Stimulated activated CD8-positive, alpha-beta memory T cell treated with anti-CD3 and anti-CD28 coated beads, Interleukin-12 subunit alpha, Interleukin-12 subunit beta, amount 100 ng/mL, for 24 hours (primary cell): ENCODE data around the gene ZFAND5.

Experiments used
- DNase-seq: peaks from one replicate; pipeline ENCODE4 v3.0.0-alpha.2; 2020; ENCODE audit errors: extremely low read depth

Gene ZFAND5

DNA sequence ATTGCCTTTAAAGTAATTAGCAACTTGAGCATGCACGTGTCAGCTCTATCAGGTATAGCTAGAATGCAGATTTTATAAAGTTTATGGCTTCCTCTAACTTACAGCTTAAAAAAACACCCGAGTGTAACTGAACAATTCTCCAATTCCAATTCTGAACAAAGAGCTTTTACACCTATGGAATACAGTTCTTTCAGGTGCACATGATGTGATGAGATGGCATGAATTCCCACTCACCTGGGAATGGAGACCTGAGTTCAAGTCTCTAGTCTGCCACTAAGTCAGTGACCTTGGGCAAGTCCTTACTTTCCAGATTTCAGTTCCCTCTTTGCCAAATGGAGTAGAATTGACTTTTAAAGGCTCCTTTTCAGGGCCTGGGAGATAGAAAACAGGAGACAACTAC lies 1.8 kb downstream of the ZFAND5 start:
- DNase-seq = no peak

DNA sequence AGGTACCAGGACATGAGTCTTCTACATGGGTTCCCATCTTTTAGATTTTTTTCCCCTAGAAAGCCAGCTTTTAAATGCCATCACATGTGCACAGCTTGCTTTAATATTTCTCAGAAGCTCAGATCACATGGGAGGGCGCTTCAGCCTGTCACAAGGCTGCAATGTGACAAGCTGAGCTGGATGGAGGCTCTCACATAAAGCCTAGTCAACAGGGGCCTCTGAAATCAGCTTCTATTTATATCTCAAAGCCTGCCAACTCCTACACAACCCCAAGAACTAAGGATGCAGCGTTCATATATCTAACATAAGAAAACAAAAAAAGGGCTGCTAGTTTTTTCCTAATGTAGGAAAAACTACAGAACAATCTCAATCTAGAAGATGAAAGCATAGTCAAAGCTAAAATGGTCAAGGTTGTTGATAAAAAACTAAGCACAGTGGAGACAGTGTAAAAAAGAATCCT lies 2.3 kb downstream of the ZFAND5 start:
- DNase-seq = no peak

DNA sequence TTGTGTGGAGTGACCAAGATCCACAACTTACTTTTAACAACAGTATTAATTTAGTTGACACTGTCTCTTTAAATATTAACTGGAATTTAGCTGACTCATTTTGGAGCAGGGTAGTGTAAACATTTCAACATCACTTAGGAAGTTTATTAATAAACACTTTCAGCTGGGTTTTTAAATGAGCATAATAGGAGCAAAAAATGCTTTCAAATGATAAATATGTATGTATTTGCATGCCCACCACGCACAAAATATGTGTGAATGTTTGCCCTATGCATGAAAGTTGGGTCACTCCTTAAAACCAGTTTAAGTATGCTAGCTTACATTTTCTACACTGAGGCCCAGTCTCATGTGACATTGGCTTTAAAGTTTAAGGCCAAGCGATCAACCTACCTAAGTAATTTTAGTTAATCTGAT lies 2.9 kb downstream of the ZFAND5 start:
- no peak for DNase-seq

DNA sequence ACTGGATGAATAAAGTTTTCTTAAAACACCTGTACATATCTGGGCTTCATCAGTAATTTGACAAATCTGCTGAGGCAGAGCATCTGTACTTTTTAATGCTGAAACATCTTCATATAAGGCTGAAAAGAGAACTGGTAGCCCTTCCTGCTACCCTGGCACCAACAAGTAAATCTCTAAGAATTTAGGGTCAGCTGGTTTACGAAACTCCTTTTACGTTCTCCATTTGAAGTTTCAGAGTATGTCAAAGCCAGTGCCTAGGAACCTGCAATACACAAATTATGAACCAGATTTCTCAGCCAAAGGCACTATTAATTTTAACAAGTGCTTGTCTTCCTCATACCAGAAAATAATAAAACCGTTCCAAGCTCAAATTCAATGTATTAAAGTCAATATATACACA lies 3.8 kb downstream of the ZFAND5 start:
- no peak for DNase-seq

DNA sequence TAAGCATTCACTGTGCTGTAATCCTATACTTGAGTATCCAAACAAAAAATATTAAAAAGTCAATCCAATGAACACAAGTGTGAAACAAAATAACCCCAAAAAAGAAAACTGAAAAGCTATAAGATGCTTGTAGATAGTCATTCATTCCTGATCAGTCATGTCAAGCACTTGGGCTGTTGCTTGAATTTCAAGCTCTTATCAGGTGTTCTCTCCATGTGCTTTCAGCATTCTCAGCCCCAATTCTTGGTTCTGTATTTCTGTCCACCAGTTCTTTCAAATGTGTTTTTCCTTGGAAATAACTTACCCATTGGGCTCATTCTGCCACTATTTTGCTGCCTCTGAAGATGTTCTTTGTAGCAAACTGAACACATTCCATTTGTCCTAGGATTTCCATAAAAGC lies 4.7 kb downstream of the ZFAND5 start:
- no peak for DNase-seq

DNA sequence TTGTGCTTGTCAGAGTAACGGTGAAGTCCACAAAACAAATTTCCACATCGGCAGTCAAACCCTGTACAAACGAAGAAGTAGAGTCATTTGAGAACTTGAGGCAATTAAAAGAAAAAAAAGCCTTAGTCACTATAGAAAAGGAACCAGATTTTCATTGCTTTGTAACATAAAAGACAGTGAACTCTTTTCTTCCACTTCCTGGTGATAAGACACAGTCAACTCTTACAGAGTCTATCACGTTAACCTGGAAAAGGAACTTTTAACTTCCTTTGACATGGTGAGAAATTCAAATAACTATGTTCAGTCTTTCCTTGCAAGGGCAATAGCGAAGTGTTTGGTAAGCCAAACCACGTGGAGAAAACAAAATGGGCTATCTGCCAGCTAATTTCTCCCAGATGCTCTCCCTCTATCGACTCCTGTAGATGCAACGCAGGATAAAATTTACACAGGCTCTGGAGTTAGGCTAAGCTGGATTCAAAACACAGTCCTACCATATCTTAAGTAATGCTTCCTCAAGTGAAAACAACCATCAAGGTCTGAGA lies 8.9 kb downstream of the ZFAND5 start:
- DNase-seq = no peak

DNA sequence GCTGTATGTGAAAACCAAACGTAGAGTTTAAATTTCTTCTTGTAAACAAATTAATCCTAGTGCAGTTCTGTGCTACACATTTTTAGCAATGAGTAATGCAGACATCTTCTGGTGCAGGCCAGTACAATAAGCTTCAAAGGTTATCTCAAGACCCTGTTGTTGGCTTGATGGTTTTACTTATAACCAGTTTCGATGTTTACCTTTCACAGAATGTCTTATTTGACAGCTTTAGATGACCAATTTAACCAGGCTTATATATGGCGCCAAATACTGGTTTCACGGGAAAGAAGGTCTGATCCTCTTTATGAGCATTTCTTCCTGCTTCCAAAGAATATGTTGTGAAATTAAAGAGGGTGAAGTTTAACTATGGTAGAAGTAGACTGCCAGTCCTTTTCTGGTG lies 9.9 kb downstream of the ZFAND5 start:
- no peak for DNase-seq

DNA sequence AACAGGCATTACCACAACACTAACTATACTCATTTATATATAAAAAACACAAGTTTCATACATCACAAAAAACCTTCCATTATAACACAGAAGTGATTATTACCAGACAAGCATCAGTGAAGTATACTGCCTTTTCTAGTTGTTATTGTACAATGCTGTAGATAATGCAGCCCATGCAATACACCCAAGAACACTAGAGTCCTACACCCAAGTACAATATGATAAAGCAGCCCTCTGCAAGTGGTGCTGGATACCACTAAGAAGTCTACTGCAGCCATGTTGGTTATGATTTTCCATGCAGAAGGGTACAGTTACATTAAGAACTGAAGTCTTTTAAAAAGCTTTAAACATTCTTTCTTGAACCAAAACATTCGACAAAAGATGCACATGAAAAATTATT lies 10.3 kb downstream of the ZFAND5 start:
- no peak for DNase-seq

DNA sequence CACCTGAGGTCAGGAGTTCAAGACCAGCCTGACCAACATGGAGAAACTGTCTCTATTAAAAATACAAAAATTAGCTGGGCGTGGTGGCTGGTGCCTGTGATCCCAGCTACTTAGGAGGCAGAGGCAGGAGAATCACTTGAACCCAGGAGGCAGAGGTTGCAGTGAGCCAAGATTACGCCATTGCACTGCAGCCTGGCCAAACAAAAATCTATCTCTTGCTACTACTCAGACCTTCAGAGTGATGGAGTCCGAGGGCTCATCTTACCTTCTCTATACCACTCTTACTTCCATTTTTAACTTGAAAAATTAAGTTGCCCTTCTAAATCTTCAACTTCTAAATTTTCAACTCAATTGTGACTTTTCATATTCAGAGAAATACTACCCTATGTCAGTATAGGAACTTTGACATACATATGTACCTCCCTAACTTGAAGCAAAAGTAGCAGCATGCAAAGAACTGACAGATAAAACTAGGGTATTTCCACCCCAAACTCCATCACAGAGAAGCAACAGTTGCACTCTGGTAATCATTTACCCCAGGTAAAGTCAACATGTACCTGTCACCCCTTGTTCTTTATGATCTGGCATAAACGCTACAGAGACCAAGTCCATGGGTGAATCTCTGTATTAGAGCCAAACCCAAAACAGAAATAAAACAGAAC lies 11.4 kb downstream of the ZFAND5 start:
- DNase-seq = no peak

DNA sequence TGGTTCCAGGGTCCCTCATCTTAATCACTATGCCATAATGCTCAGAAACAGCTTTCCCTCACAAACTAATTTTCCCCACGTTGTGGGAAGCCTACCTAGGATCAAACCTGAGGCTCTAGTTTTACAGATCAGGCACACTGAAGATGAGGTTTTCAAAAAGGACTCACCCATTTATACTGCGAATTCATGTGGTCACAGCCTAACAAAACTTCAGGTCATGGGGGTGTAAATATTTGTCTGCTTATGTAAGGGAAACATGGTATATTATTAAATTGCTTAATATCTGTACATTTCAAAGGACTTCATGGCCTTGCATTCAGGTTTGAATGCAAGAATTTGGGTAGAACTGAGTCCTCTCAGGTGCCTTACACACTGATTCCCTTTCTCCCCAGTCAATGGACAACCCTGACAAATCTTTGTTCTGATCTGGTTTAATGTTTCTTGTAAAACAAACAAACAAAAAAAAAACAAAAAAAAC lies 12.1 kb downstream of the ZFAND5 start:
- DNase-seq = no peak

DNA sequence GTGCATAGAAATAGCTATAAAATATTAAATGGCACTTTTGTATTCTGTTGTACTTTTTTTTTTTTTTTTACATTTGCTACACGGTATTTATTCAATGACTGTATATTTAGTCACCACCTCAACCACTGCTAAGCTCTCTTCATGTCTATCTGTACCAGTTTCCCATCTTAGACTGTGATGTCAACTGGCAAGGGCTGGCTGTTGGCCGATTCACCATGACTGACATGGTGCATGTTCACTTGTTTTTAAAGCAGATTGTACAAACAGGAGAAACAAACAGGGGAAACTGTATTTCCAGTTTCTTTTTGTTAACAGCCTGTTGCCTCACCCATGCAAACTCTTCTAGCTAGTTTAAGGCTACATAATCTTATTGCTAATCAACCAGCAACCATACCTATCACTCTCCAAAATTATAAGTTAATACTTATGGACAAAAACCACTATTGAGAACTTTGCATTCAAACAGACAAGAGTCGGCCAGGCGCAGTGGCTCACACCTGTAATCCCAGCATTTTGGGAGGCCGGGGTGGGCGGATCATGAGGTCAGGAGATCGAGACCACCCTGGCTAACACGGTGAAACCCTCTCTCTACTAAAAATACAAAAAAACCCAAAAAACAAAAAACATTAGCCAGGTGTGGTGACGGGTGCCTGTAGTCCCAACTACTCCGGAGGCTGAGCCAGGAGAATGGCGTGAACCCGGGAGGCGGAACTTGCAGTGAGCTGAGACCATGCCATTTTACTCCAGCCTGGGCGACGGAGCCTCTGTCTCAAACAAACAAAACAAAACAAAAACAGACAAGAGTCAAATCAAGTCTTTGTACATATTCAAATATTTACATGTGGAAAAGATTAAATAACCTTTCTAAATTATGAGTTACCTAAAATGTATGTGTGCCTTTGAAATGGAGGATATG lies 13.2 kb downstream of the ZFAND5 start:
- DNase-seq = no peak

DNA sequence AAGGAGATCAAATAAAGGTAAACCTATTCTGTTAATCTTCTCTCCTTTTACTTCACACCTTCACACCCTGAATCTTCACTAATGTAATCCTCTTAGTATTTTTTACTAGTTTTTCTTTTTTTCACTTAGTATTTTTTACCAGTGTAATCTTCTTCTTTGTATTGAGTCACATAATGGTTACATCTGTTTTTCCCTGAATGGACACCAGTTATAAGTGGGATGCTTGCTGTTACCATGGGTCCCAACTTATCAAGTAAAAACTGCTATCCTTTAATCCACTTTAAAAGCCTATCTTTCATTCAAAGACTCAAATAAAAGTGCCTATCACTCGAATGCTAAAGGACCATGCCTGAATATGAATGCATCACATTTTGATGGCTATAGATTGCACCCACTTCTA lies 15.1 kb downstream of the ZFAND5 start:
- no peak for DNase-seq

DNA sequence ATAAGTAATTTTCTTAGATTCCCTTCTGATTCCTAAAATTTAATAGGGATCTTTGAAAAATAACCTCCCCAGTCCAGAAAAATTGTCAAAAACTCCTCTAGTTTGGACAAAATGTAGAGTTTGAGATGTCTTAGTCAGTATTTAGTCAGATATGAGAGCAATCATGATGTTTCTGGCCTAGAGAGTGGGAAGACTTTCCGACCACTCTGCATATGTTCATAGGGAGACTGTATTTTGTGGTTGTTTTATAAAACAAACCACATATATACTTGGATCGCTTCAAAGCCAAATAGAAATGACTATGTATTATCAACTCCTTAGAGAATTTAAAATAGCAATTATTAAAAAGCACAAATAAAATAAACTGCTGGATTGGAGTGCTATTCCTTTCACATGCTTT lies 15.8 kb downstream of the ZFAND5 start:
- no peak for DNase-seq

DNA sequence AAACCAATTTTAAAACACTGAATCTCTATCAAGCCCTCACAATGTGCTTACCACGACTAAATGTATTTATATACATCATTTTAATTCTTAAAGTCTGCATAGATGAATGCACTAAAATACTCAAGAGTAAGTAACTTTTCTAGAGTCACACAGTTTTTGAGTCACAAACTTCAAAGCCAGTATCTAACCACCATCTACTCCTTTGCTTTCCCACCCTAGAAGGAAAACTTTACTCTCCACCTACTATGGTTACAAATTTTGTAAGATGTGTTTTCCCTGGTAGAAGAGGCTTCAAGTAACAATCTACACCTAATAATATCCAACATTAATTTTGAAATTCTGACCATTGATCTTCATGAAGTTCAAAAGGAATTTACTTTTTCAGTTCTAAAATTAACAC lies 18.7 kb downstream of the ZFAND5 start:
- no peak for DNase-seq

DNA sequence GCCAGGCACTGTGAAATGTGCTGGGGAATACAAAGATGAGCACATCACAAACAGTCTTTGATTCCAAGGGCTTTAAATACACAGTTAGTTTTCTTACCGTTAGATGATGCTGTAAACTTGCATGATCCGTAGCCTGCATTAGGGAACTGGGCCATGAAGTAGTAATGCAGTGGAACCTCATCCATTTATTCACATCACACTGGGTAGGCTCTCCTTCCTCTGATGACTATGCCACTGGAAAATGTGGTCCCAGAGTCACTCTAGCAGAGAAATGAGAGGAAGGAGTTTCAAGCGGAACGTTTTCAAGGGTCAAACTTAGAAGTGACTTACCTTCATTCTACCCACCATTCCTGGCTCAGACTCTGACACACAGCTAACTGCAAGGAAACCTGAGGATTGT lies 26.4 kb downstream of the ZFAND5 start:
- no peak for DNase-seq

DNA sequence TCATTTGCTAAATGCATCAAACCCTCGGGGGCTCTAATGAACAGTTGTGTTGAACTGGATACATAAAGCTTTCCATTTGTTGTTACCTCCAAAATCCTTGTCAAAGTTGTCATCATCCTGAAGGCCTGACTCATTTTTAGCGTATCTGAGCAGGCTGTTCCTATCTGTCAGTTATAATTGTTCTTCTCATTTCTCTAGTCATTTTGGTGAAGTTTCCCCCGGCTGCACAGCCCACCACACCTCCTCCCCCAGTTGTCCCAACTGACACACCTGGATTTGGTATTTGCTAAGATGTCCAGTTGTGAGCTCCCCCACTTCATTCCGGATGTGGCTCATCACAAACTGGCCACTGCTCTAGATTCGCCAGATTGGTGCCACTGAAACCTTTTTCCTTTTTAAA lies 27.7 kb downstream of the ZFAND5 start:
- DNase-seq = no peak

DNA sequence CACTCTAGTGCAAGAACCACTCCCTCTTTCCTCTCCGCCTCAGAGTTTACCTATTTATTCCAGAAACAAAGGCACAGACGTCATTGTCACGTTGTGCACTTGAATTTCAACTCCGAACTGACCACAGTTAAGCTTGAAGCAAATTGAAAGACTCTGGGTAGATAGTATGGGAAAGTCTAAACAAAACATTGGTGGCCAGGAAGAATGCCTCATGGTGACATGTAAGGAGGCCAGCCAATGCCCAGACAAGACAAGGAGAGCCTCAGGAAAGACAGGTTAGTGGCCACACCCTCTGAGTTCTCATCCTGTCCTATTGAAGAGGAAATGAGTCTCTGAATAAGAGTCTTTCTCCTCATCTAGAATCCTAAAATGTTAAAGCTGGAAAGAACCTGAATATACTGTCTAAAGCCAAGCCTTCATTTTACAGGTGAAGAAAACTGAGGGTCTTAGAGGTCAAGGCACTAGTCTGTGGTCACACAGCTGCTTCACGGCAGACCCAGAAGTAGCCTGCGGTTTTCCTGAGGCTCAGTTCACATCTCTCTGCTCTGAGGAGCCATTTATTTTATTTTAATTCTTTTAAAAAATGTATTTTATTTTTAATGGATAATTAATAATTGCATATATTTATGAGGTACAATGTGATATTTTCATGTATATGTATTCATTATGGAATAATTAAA lies 30.2 kb downstream of the ZFAND5 start:
- DNase-seq = no peak

DNA sequence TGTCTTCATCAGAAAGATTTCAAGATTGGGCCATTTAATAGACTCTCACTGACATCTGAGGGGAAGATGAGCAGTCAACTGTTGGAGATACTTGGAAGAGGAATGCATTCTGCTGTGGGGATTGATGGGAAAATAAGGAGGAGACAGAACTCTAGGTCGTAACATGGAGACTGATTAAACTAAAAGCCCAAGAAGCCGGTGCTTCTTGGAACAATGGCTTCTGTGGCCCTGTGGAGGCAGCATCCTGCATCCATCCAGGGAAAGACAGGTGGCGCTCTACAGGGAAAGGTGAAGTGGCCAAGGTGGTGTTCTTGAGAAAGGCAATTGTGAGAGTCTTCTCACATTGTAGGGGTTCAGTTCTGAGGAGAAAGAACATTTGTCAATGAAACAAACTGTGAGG lies 31.3 kb downstream of the ZFAND5 start:
- no peak for DNase-seq

DNA sequence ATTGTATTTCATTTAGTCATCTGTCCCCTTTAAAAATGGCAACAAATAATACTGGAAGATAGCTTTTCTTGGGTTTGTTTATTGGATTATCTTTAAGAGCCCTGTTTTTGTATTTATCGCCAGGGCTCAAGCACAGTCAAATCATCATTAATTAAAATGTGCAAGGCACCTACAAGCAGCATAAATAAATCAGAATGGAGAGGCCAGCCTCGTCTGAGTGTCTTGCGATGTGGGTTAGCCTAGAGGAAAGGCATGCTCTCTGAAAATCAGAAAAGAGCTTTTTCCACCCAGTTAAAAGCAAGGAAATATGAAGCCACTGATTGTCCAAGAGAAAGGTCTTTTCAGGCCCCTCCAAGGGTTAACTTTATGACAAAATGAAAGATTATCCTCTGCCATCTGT lies 31.8 kb downstream of the ZFAND5 start:
- DNase-seq = no peak

DNA sequence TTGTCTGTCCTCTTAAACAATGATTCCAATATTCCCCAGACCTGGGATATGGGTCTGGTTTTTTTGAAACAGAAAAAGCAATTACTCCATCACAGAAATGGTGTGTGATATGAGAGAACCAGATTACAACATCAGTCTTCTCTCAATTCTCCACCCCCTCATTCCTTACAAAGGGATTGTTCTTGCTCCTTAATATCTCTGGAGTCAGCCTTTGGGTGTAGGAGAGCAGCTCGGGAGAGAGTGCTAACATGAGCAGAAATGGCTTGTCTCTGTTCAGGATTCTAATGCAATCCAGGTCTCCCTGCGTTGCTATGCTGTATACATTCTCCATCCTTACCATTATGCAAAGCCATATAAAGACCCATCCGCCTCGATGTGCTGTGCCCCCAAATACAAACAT lies 32.7 kb downstream of the ZFAND5 start:
- no peak for DNase-seq

DNA sequence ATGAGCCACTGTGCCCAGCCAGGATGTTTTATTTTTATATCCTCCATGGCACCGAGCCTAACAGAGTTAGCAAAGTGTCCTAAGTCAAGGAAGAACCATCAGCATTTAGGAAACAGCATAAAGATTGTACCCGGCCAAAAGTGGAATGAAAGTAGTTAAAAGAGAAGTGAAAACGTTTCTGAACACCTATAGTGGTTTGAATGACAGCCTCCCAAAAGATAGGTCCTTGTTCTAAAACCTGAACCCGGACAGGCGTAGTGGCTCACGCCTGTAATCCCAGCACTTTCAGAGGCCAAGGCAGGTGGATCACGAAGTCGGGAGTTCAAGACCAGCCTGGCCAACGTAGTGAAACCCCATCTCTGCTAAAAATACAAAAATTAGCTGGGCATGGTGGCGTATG lies 37.4 kb downstream of the ZFAND5 start:
- no peak for DNase-seq

DNA sequence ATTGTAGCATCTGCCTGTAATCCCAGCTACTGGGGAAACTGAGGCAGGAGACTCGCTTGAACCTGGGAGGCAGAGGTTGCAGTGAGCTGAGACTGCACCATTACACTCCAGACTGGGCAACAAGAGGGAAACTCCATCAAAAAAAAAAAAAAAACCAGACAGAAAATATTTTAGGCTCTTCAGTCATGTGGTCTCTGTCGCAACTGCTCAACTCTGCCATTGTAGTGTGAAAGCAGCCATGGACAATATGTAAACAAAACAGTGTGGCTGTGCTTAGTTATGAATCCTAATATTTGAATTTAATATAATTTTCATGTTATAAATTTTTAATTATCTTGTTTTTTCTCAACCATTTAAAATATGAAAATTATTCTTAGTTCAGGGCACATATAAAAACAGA lies 38.4 kb downstream of the ZFAND5 start:
- DNase-seq = no peak
